SKM-1 treated with dmso at 0.1 percent for 144 hours (cell line): ENCODE measurements around the gene PPM1F.

Experiments used
- DNase-seq: peaks from one replicate; lab custom pipeline; 2025; ENCODE audit not compliant: unreplicated experiment; lab: John Stamatoyannopoulos, UW

The PPM1F gene

GRCh38 chr22:21975854-21976345 is 23.3 kb upstream of the PPM1F start:
- DNase-seq: no peak

- DNase-seq: no peak
Observed at GRCh38 chr22:21975273-21975672, 22.6 kb upstream of the PPM1F start.

- DNase-seq: no peak
Observed at GRCh38 chr22:21974058-21974649, 21.5 kb upstream of the PPM1F start.

- no peak for DNase-seq
Observed at GRCh38 chr22:21972806-21973205, 20.2 kb upstream of the PPM1F start.

GRCh38 chr22:21972293-21972779 is 19.7 kb upstream of the PPM1F start:
- DNase-seq: no peak

GRCh38 chr22:21971858-21972275 is 19.2 kb upstream of the PPM1F start:
- no peak for DNase-seq

- no peak for DNase-seq
Observed at GRCh38 chr22:21970800-21971617, 18.4 kb upstream of the PPM1F start.

- DNase-seq: no peak
Observed at GRCh38 chr22:21970037-21970799, 17.6 kb upstream of the PPM1F start.

- no peak for DNase-seq
Observed at GRCh38 chr22:21968452-21969129, 15.9 kb upstream of the PPM1F start.

- DNase-seq: no peak
Observed at GRCh38 chr22:21967693-21968271, 15.1 kb upstream of the PPM1F start.

GRCh38 chr22:21966643-21967516 is 14.2 kb upstream of the PPM1F start:
- DNase-seq: no peak

GRCh38 chr22:21965762-21966288 is 13.2 kb upstream of the PPM1F start:
- no peak for DNase-seq

- DNase-seq: no peak
Observed at GRCh38 chr22:21964918-21965484, 12.4 kb upstream of the PPM1F start.

- DNase-seq: no peak
Observed at GRCh38 chr22:21964234-21964633, 11.6 kb upstream of the PPM1F start.

- no peak for DNase-seq
Observed at GRCh38 chr22:21963790-21964211, 11.2 kb upstream of the PPM1F start.

GRCh38 chr22:21963286-21963685 is 10.6 kb upstream of the PPM1F start:
- DNase-seq: no peak

GRCh38 chr22:21962655-21962949 is 10.0 kb upstream of the PPM1F start:
- no peak for DNase-seq

- no peak for DNase-seq
Observed at GRCh38 chr22:21961886-21962654, 9.4 kb upstream of the PPM1F start.
